Left lung (tissue), 14 donors: ENCODE results near the gene AMDHD2. TPM values are rescaled to one million over a fixed set of nuclear protein-coding genes. Genes with fewer than 3 reads are reported as not detected.
A peak's percentile ranks its signal among the peaks of the same experiment; 100 is the strongest.

Experiments used
- ATAC-seq: fragments of 200-7000 bp; cut with Tn5 transposase; one replicate; pipeline ENCODE4 v1.9.1; 2020; ENCODE audit warnings: moderate library complexity
- DNase-seq, 4 donors: peaks; one replicate each; pipeline ENCODE4 v3.0.0-alpha.2; 2013 to 2020
- H3K27ac ChIP-seq, 2 donors: fragments of 200-600 bp; sonication (generic) in 1 of 2; one replicate each; pipeline versions ENCODE4 v1.5.0 to v1.8.0; 2020 to 2021
- H3K27me3 ChIP-seq, 2 donors: fragments of 200-600 bp; sonication (generic) in 1 of 2; one replicate each; pipeline versions ENCODE4 v1.5.0 to v1.8.0; 2020 to 2021
- H3K36me3 ChIP-seq, 2 donors: fragments of 200-600 bp; sonication (generic) in 1 of 2; one replicate each; pipeline versions ENCODE4 v1.5.0 to v1.8.0; 2020 to 2021
- H3K4me1 ChIP-seq, 2 donors: fragments of 200-600 bp; one replicate each; pipeline ENCODE4 v1.8.0; 2021
- H3K4me3 ChIP-seq, 2 donors: fragments of 200-600 bp; sonication (generic) in 1 of 2; one replicate each; pipeline versions ENCODE4 v1.5.0 to v1.8.0; 2020 to 2021; ENCODE audit warnings: mild to moderate bottlenecking in 1 of 2
- H3K9me3 ChIP-seq, 2 donors: fragments of 200-600 bp; sonication (generic) in 1 of 2; one replicate each; pipeline versions ENCODE4 v1.5.0 to v1.8.0; 2020 to 2021
- intact Hi-C, 2 donors: fragments of 100-400 bp; cut with DNase I; formaldehyde crosslinking; loops; one replicate each; pipeline versions ENCODE4 v1.11.2 to v1.14.2; 2022
- long read RNA-seq, 12 donors: library from polyadenylated mRNA in 2 of 12; unstranded in 2 of 12; transcript quantifications; one replicate each; pipeline ENCODE4 v2.0.0 and lab custom pipeline, GENCODE V29; 2019 to 2026
- polyA plus RNA-seq, 6 donors: library from polyadenylated mRNA; unstranded; fragments of 120-200 nt; gene quantifications; one replicate each; pipeline ENCODE4 v1.2.1, GENCODE V29; 2013; ENCODE audit not compliant: insufficient read length in 6 of 6
- total RNA-seq, 2 donors: library from RNA; stranded (reverse); fragmentation: NEBNext Ultra II Directional; extraction: Animal tissue kit (Norgen Biotek cat#: 25700); gene quantifications; one replicate each; pipeline ENCODE4 v1.2.1, GENCODE V29; 2021
- TF ChIP-seq, protein P1 (sequence below), 2 donors: fragments of 200-600 bp; sonication (generic) in 1 of 2; IDR thresholded peaks; one replicate each; pipeline versions ENCODE4 v1.5.0 to v1.8.0; 2021; ENCODE audit warnings: antibody characterized with exemption in 2 of 2
- donor health status: DM: no; HTN: yes; CAD: no.
- donor health status: DM: no; HTN: no; CAD: no.

The AMDHD2 gene, protein sequence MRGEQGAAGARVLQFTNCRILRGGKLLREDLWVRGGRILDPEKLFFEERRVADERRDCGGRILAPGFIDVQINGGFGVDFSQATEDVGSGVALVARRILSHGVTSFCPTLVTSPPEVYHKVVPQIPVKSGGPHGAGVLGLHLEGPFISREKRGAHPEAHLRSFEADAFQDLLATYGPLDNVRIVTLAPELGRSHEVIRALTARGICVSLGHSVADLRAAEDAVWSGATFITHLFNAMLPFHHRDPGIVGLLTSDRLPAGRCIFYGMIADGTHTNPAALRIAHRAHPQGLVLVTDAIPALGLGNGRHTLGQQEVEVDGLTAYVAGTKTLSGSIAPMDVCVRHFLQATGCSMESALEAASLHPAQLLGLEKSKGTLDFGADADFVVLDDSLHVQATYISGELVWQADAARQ
- total RNA-seq (10 to 100 TPM; 45.5 to 62.4 TPM), polyA plus RNA-seq (10 to 100 TPM; 13.4 to 21.3 (median 17.0) TPM)
- long read RNA-seq, donor 1, partial matches to known transcripts, result 0 of 6 reads
- long read RNA-seq, donor 1, other reads (novel, unspliced or antisense), result 0 of 6 reads
- long read RNA-seq, donor 2, partial matches to known transcripts, result 0 of 4 reads
- long read RNA-seq, donor 2, other reads (novel, unspliced or antisense), result 0 of 4 reads
- long read RNA-seq, donor 3, partial matches to known transcripts, result 0 of 5 reads
- long read RNA-seq, donor 3, other reads (novel, unspliced or antisense), result 0 of 5 reads
- long read RNA-seq, donor 4, transcript AMDHD2-201 (11 exons, 1,459 nt), result major isoform, 16 of 30 reads
- long read RNA-seq, donor 4, partial matches to known transcripts, result 1 of 30 reads
- long read RNA-seq, donor 4, other reads (novel, unspliced or antisense), result 9 of 30 reads
- long read RNA-seq, donor 5, partial matches to known transcripts, result 0 of 4 reads
- long read RNA-seq, donor 5, other reads (novel, unspliced or antisense), result 0 of 4 reads
- long read RNA-seq, donor 6, partial matches to known transcripts, result 0 of 5 reads
- long read RNA-seq, donor 6, other reads (novel, unspliced or antisense), result 0 of 5 reads
- long read RNA-seq, donor 7, partial matches to known transcripts, result 0 of 2 reads
- long read RNA-seq, donor 7, other reads (novel, unspliced or antisense), result 0 of 2 reads
- long read RNA-seq, donor 8, partial matches to known transcripts, result 0 of 6 reads
- long read RNA-seq, donor 8, other reads (novel, unspliced or antisense), result 0 of 6 reads
- long read RNA-seq, donor 9, result 0 reads
- long read RNA-seq, donor 10, transcript AMDHD2-202 (10 exons, 3,273 nt), result minor isoform, 8 of 53 reads
- long read RNA-seq, donor 10, transcript AMDHD2-201 (11 exons, 1,459 nt), result major isoform, 29 of 53 reads
- long read RNA-seq, donor 10, partial matches to known transcripts, result 4 of 53 reads
- long read RNA-seq, donor 10, other reads (novel, unspliced or antisense), result 11 of 53 reads
- long read RNA-seq, donor 11, result 0 reads
- long read RNA-seq, donor 12, partial matches to known transcripts, result 0 of 3 reads
- long read RNA-seq, donor 12, other reads (novel, unspliced or antisense), result 0 of 3 reads

DNA sequence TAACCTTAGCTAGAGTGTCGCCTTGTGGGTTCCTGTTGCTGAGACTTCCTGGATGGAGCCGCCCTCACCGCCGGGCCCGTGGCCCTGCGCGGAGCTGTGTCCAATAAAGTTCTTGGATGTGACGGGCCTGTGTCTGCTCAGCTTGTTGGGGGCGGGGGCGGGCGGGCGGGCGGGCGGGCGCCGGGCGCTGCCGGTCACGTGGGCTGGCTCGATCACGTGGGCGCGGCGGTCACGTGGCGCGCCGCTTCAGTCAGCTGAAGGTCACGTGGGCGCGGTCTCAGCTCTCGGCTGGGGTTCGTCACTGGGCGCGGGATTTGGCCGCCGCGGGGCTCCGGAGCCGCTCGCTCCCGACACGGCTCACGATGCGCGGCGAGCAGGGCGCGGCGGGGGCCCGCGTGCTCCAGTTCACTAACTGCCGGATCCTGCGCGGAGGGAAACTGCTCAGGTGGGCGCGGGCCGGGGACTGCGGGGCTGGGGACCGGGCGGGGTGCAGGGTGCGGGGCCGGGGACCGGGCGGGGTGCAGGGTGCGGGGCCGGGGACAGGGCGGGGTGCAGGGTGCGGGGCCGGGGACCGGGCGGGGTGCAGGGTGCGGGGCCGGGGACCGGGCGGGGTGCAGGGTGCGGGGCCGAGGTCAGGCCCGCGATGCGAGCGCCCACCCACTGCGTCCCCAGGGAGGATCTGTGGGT is at the start of gene AMDHD2:
Gene AMDHD2, plus strand, starts transcription at position 275 of the 687 bp plus-strand sequence. Its CDS starts 88 bp downstream, at position 363.
- intact Hi-C loops, result no loop called here
- peaks cover 0 to 61% of the 10 kb centered on the region in 2 donors for H3K36me3 ChIP-seq
- DNase-seq, result peak; percentile 79 to 95 (median 92)
- peak; percentile 68 for ATAC-seq
- H3K9me3 ChIP-seq, result no peaks in the 10 kb centered on the region
- peak within 1 kb of the TSS; percentile 49 to 68 for H3K4me3 ChIP-seq
- H3K27me3 ChIP-seq, result no peaks in the 10 kb centered on the region
- TF ChIP-seq, protein P1, sequence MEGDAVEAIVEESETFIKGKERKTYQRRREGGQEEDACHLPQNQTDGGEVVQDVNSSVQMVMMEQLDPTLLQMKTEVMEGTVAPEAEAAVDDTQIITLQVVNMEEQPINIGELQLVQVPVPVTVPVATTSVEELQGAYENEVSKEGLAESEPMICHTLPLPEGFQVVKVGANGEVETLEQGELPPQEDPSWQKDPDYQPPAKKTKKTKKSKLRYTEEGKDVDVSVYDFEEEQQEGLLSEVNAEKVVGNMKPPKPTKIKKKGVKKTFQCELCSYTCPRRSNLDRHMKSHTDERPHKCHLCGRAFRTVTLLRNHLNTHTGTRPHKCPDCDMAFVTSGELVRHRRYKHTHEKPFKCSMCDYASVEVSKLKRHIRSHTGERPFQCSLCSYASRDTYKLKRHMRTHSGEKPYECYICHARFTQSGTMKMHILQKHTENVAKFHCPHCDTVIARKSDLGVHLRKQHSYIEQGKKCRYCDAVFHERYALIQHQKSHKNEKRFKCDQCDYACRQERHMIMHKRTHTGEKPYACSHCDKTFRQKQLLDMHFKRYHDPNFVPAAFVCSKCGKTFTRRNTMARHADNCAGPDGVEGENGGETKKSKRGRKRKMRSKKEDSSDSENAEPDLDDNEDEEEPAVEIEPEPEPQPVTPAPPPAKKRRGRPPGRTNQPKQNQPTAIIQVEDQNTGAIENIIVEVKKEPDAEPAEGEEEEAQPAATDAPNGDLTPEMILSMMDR (IDR thresholded peaks at IDR 0.05), result no peak
- H3K27ac ChIP-seq, result peak within 1 kb of the TSS; percentile 79 to 99
- H3K4me1 ChIP-seq, result peaks cover 43 to 80% of the 10 kb centered on the region in 2 donors

DNA sequence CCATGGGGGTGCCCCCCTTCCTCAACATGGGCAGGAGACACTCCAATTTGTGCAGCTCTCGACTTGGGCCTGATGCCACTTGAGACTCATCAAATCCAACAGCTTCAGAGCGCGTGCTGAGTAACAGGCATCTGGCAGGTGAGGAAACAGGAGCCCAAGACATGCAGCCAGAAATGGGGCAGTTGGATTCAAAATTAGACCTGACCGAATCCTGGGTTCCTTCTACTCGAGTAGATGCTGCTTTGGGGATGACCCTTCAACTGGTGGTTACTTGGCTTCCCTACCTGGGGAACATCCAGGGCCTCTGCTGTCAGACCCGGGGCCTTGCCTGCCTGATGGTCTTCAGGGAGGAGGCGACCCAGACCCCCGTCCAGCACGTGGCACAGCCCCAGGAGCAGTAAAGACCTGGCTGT is 49.6 kb upstream of the AMDHD2 start:
- Histone ChIP-seq H3K9me3 (no peaks in the 10 kb centered on the region), H3K27me3 (peaks cover 0 to 82% of the 10 kb centered on the region in 2 donors), H3K4me1 (peaks cover 21 to 69% of the 10 kb centered on the region in 2 donors), H3K36me3 (no peaks in the 10 kb centered on the region), H3K4me3 (no peak overlapping the region), H3K27ac (no peak overlapping the region)
- ATAC-seq, result no peak
- TF ChIP-seq, protein P1 (IDR thresholded peaks at IDR 0.05), result no peak
- intact Hi-C loops, result no loop called here
- DNase-seq, result no peak

DNA sequence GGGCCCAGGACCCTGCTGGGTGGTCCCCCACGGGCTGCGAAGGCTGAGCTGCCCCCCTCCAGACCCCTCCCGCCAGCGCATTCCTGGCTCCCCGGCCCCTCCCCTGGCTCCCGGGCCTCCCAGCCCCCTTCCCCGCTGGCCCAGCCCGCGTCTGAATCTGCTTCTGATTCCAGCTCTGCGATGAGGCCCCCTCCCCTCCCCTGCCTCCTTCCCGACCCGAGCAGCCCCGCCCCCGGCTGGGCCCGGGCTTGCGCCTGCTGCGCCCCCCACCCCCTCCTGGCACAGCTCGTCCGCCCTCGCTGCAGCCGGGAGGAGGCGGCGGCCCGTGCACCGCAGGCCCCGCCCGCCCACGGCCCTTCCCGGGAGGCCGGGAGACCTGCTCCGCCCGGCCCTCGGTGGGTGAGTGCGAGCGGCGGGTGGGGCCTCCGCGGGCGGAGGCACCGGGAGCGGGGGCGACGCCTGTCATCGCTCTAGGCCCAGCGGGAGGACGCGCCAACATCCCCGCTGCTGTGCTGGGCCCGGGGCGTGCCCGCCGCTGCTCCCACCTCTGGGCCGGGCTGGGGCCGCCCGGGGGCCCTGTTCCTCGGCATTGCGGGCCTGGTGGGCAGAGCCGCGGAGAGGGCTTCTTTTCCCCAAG is 49.0 kb upstream of the AMDHD2 start, which contains the start of gene NTN3:
Gene NTN3, plus strand, starts transcription at position 282 of the 637 bp plus-strand sequence. CDS start 405 bp downstream, outside the sequence.
- H3K36me3 ChIP-seq, result no peaks in the 10 kb centered on the region
- peaks cover 0 to 82% of the 10 kb centered on the region in 2 donors for H3K27me3 ChIP-seq
- H3K27ac ChIP-seq, result no peak within 1 kb of the TSS
- DNase-seq (peak in 1 of 4 donors; percentile 89), ATAC-seq (peak; percentile 5)
- H3K9me3 ChIP-seq, result no peaks in the 10 kb centered on the region
- intact Hi-C loops, result no loop called here
- H3K4me1 ChIP-seq, result peaks cover 26 to 74% of the 10 kb centered on the region in 2 donors
- H3K4me3 ChIP-seq, result peak within 1 kb of the TSS in 1 of 2 donors; percentile 1
- TF ChIP-seq, protein P1 (IDR thresholded peaks at IDR 0.05), result no peak
